LHCN-M2 (cell line): Measurements from ENCODE around the gene STPG1. TPM values are rescaled to one million over a fixed set of nuclear protein-coding genes. Genes with fewer than 3 reads are reported as not detected.

Source experiments
- DNase-seq: peaks from one replicate; pipeline ENCODE4 v3.0.0-alpha.2; 2012; ENCODE audit warnings: low read depth
- total RNA-seq: library from RNA; depleted of rRNA; stranded (reverse); fragments of >200 nt; gene quantifications from 2 replicates; pipeline ENCODE4 v1.2.3, GENCODE V29; 2014

Gene STPG1
- total RNA-seq, 1 experiment from 2014 or later, result 4.9 TPM

DNA sequence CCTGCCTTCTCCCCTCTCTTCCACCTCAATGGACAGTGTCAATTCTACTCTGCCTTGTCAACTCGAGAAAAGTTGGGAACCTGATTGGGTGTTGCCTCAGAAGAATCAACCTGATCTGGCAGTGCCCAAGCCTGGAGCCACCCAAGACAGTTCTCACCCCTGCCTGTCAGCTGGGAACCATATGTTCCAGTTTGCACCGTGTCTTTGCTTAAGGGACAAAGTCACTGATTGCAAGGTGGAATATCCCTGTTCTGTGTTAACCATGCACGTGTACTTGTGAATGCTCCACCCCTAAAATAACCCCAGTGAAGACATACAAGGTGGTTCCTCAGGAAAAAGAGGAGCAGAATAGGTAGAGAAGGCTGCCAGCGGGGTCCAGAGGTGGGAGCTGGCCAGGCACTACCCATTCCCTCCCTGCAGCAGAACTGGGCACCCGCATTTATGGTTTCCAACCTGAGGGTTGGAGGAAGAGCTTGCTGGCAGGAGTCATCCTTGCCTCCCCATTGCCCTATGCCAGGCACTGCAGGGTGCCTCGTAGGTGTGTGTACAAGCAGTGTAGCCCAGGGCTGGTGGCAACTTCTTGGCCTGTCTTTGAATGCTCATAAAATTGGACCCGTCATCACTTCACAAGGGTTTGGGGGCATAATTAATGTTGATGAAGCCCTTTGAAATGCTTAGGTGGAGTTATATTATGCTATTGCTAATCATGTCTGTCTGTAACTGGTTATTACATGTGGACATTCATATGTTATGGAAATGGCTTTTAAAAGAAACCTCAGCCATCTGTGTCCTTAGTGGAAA lies 13.4 kb upstream of the STPG1 start:
- DNase-seq, result no peak

DNA sequence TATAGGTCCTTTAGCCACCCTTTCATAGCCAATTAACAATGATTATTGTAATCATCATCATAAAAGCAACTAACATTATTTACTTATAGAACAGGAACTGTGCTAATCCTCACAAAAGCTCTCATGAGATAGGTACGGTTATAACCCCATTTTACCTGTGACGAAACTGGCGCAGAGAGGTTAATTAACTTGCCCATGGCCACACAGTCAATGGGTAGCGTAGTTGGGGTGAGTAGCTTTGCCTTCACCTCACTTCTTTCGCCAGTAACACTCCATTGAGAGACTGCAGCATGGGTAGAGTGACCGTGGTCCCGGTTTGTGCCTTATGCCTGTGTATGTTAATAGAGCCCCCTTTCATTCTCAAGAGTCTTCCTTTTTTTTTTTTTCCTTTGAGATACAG lies 12.3 kb upstream of the STPG1 start:
- DNase-seq, result no peak

DNA sequence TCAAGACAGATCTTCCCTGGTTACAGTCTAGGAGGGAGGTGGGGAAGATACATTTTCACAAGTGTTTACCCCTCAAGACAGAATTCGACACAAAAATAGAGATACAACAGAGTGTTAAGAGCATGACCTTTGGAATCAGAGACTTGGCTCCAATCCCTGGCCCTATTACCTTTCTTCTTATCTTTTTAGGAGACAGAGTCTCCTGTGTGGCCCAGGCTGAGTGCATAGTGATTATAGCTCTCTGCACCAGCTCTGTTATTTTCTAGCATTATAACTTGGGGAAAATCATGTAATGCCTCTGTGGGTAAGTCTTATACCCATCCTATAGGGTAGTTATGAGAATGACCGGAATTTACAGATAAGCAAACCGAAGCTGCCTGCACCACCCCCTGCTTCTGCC lies 11.9 kb upstream of the STPG1 start:
- DNase-seq, result no peak

DNA sequence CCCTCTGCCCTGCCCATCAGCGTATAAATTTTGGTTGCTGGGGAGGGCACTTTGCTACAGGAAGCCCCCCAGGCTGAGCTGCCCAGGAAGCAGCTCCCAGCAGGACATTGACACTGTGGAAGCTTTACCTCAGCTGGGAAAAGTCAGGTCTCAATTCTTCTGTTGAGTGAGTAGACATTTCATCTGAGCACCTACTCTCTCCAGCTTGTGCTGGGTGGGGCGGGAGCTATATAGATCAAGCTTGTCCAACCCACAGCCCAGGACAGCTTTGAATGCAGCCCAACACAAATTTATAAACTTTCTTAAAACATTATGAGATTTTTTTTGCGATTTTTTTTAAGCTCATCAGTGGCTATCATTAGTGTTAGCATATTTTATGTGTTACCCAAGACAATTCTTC lies 11.4 kb upstream of the STPG1 start:
- DNase-seq, result no peak

DNA sequence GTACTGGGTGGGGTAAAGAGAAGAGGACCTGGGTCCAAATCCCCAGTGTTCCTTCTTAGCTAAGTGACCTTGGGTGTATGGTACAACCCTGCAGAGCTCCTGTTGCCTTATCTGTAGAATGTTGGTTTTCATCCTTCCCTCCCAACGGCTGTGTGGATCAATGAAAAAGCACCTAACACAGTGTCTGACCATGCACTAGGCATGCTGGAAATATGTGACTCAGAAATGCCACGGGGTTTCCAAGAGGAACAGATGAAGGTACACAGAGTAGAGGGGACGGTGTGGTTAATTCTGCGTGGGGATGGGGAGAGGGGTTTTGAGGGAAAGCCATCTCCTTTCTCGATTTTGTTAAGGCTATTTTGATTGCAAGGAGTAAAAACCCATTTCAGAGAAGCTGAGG lies 10.6 kb upstream of the STPG1 start:
- DNase-seq, result no peak

DNA sequence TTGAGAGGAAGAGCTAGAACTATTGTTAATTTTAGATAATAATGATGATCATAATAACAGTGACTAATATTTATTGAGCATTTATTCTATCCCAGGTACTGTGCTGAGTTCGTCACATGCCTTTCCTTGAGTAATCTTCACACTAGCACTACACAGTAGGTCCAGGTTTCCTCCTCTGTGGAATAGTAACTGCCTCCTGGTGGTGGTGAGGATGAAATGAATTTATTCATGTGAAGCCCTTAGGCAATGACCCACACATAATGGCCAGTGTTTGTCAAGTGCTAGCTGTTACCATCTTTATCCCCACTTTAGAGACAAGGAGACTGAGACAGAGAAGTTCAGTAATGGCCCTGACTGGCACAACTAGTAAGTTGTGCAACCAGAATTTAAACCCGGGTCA lies 7.9 kb upstream of the STPG1 start:
- no peak for DNase-seq

DNA sequence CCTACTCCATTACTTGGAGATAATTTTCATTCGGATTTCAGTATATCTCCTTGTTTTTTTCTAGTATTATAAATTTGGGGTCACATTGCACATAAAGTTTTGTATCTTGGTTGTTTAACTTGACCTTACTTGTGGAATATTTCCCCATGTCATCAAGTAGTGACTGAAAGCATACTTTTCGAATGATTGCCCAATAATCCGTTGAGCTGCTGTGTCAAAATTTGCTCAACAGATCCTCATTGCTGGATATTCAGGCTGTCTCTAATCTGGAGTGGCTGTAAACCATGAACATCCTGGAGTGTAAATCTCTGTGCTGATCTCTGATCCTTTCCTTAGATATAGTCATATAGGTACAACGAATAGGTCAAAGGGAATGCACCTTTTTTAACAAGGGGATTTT lies 7.0 kb upstream of the STPG1 start:
- no peak for DNase-seq

DNA sequence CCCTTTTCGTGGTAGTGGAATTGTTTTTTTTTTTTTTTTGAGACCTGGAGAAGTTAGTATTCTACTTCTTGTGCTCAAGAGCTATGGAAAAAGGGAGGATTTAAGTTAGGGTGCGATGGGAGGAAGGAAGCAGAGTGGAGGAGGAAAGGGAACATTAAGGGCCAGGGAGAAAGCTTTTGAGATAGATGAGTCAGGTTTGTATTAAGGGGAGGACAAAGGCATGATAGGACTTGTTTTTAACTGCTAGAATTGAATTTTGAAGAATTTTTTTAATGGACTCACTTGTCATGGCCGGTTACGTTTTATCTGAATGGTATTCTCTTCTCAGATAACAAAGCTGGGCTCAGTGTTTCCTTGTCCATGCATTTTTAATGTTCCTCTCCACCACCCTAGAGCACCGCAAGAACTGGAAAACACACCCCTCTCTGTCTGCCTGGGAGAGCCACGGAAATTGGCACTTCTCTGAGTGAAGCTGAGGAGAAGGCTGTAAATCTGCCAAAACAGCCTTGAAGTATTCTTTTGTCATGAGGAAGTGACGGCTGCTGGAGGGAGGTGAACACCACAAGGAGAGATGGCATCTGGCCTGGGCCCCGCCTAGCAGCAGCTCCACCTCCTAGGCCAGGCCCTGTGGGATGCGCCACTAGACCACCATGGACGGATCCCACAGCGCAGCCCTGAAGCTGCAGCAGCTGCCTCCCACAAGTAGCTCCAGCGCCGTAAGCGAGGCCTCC lies 5.5 kb upstream of the STPG1 start:
- DNase-seq, result no peak

DNA sequence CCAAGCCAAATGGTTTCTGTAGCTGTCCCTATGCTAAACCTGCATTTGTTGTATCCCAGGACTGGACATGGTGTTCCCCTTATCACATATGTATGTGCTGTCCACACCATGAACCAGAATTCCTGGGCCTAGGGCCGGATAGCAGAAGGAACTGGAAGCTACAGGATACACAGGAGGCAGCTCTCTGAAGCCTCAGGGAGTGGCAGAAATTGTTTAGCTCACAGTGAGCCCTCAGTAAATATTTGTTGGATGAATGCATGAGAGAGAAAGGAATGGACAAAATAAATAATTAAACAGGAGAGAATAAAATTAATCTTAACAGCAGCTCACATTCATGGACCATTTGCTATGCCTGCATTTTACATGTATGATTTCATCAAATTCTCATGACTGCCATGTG lies 4.1 kb upstream of the STPG1 start:
- DNase-seq, result peak; percentile 32

DNA sequence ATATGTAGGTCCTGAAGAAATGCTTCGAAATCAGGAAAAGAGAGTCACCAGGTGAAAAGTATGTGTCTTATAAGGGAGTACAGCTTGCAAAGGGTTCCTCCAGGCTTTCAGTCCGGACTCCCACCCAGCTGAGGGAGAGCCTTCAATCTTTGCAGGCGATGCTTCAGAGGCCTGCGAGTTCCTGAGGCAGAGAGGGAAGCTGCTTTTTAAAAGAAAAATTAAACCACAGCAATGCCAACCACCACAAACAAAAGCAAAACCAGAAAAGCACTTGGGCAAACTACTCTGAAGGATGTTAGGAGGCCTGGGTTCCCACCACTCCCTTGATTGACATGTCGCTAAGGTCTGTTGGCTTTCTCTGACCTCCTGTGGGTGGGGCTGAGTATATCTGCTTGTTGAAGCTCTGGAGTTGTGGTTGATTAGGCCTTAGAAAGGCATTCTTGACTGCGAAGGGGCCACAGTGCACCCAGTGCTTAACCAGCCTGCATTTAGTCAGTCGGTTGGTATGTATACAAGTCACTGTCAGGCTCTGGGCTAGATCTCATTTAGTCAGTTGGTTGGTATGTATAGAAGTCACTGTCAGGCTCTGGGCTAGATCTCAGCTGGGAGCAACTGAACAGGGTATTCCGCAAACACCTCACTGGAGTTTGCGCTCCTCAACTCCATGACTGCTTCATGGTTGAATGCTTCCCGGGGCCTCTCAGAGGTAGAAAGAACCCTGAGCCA lies 3.2 kb upstream of the STPG1 start:
- peak; percentile 87 for DNase-seq

DNA sequence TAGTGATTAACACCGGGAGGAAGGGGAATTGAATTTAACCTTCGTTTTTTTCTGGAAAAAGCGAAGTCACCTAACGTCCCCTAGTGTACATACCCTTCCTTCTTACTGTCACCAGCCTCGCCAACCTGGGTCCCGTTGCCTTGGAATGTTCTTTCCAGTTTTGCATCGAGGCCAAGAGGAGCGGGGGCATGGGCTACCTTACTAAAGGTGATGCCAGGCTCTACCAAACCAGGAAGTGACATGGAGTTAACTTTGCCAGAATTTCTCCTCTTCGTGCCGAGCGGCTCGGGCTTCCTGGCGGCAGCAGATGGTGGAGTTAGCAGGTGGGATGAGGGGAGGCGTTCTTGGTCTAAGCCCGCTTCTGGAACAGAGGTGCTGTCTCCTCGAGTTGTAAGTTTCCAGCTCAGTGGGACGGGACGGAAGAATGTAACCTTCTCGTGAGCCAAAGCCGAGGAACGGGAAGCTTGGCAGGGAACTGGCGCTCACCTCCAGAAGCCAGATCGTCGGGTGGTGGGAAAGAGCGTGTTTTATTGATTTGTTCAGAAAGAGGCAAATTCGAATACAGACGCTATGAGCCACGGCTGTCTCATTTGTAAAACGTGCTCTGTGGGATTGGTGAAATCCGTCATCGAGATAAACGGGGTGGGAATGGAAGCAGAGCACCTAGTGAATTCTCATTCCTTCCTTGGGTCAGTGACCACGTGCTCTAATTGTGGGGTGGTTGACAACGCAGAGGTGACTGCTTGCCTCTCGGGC lies 2.5 kb upstream of the STPG1 start:
- no peak for DNase-seq

DNA sequence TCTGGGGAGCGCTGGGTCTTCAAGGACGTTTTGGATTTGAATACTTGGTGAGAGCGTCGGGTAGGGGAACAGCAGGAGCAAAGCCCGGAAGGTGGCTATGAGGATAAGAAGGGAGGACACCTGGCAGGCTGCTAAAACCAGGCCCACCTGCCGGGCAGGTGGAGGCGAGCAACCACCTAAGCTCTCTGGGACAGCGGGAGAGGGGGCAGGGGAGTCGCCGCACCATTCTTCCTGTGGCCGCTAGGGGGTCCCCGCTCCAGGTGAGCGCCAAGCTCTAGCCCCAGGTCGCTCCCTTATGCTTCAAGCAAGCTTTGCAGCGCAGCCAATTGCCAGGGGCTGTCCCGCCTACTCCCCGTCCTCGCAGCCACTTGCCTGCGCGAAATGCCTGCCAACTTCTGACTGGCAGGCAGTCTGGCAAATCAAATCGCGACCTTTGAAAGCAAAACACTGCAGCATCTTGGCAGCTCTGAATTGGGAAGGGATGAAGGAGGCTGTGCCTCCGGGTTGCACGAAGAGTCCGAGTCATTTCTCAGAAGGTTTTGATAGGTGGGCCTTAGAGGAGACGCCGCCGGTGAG lies 1.8 kb upstream of the STPG1 start, which contains the start of gene NIPAL3:
Gene NIPAL3 (plus strand): TSS at position 469 of the 576 bp plus-strand sequence. CDS start 3,746 bp downstream, outside the sequence.
- peak; percentile 98 for DNase-seq

DNA sequence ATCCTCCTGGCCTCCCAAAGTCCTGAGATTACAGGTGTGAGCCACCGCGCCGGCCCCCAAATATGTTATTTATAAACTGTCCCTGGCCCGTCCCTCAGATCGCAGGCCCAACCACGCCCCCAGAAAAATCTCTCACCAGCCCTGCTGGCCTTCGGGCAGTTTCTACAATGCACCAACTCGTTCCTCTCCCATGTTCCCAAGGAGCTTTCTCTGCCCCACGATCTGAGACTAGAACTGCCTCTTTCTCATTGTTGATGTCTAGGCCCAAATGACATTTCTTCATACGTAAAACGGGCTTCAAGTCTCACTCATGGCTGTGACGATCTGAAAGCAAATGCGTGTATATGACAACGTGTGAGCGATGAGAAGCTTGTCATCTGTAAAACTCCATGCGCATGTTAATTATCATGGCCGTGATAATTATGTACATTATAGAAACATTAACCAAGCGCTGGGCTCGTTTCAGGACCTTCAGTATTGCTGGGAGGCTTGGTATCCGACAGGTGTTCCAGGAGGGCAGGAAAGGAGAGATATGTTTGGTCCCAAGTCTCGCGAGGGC lies 1.3 kb upstream of the STPG1 start:
- no peak for DNase-seq

DNA sequence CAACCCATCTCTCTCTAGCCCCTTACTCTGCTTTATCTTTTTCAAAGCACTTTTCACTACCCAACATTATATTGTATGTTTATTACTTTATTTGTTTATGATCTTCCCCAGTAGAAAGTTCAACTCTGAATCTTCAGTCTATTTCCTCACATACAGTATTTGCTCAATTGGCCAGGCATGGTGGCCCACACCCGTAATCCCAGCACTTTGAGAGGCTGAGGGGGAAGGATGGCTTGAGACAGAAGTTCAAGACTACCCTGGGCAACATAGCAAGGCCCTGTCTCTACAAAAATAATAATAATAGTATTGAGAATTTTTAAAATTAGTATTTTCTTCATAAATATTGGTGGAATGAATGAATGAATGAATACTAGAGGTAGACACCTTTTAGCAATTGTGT lies 1.2 kb downstream of the STPG1 start:
- no peak for DNase-seq

DNA sequence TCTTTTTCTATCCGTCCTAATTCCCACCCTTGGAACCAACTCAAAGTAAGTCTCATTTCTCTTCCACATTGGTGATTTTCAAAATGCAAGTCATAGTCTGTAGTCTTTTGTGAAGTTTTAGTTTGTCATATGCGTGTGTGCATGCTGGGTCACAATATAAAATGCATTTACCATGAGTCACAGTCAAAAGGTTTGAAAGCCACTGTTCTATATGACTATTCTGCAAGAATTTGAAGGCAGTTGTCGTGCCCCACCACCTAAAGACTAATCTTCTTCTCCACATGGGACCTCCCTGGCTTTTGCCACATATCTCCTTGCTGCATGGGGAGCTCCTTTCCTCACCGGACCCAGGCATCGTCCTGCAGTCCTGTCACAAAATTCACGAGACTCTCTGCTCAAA lies 1.6 kb downstream of the STPG1 start:
- peak; percentile 33 for DNase-seq

DNA sequence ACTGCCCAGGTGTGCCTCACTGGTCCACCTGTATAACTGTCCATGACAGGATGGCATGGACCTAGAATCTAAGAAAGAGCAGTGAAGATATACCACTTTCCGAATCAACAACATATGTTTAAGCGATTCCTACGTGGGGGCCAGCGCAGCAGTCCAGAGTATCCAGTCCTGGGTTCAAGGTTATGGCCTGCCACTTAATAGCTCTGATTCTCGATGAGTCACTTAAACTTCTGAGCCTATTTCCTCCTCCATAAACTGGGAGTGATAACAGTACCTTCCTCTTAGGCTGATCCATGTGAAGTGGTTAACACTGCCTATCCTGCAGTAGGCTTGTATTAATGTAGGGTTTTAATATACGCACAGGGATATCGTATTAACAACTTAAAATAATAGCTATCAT lies 2.8 kb downstream of the STPG1 start:
- DNase-seq, result no peak

DNA sequence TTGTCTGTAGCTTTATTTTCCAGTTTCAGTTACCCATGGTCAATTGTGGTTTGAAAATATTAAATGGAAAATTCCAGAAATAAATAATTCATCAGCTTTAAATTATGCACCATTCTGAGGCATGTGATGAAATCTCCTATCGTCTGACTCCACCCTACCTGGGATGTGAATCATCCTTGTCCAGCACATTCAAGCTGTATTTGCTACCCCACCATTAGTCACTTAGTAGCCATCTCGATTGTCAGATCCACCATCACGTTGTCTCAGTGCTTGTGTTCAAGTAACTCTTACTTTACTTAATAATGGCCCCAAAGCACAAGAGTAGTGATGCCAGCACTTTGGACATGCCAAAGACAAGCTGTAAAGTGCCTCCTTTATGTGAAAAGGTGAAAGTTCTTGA lies 4.0 kb downstream of the STPG1 start:
- peak; percentile 79 for DNase-seq

DNA sequence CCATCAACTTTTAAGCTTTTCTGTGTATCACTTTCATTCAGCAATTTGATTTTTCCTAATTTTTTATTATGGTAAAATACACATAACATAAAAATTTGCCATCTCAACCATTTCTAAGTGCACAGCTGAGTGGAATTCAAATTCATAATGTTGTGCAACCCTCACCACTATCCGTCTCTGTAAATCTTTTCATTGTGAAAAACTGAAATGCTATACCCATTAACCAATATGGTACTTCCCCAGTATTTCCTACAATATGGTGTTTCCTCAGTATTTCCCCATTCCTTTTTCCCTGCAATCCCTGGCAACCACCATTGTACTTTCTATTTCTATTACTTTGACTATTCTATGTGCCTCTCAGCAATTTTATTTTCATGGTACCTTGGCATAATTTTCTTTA lies 6.8 kb downstream of the STPG1 start:
- DNase-seq, result no peak

DNA sequence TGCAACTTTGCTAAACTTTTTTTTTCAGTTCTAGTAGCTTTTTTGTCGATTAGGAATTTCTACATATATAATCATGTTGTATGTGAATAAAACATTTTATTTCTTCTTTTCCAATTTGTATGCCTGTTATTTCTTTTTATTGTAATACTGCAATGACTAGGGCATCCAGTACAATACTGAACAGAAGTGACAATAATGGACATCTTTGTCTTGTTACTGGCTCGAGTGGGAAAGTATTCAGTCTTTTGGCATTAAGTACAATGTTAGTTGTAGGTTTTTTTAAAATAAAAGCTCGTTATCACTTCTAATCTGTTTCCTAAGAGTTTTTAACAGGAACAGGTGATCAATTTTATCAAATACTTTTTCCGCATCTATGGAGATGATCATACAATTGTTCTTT lies 9.8 kb downstream of the STPG1 start:
- no peak for DNase-seq

DNA sequence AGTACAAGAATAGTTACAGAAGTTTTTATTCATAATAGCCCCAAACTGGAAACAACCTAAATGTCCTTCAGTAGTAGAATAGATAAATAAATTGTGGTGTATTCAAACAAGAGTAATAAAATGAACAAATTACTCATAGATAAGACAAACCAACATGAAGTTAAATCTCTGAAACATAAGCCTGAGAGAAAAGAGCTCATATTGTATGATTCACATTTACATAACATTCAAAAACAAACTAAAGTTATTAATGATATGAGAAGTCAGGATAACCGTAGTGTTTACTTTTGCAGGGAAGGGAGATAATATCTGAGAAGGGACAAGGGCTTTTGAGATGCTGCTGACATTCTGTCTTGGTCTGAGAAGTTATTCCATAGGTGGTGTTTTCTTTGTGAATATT lies 13.5 kb downstream of the STPG1 start:
- no peak for DNase-seq

DNA sequence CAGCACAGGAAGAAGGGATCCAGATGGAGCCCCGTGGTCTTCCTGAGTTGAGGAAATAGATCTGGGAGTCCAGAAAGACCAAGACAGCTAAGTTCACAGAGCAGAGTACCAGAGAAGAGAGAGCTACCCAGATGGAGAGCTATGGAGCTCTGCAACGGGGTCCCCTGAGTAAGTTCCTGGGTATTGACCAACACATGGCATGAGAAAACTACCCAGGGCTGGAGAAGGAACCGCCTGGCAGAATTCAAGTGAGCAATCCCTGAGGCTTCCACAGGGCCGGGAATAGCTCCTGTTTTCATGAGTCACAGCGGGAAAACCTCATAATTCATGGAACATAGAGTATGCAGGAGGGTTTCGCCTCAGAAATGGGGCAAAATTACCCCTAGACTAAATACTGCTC lies 19.7 kb downstream of the STPG1 start:
- DNase-seq, result peak; percentile 89
